MCF 10A (cell line): ENCODE measurements around the gene TUBGCP3. TPM values are rescaled to one million over a fixed set of nuclear protein-coding genes. Genes with fewer than 3 reads are reported as not detected.

Experiments
- BruUV-seq: library from RNA; stranded (reverse); fragments of 400-500 nt; replicated peaks from 2 replicates; lab custom pipeline; 2021; lab: Mats Ljungman, UMichigan
- CTCF ChIA-PET: fragments of 300-600 bp; sonication (Branson Sonifier 250); formaldehyde crosslinking; extraction: SDS; loops from one replicate; lab custom pipeline; 2021; ENCODE audit warnings: antibody characterized with exemption, inconsistent platforms; lab: Yijun Ruan, JAX
- POLR2A ChIA-PET: fragments of 300-600, 350-650 bp; sonication (Branson Sonifier 250); formaldehyde crosslinking; extraction: SDS; loops from one replicate; lab custom pipeline; 2020; ENCODE audit warnings: antibody characterized with exemption, inconsistent platforms; lab: Yijun Ruan, JAX
- DNase-seq: peaks from one replicate; pipeline ENCODE4 v3.0.0-alpha.2; 2018; ENCODE audit not compliant: unreplicated experiment
- H3K27ac Mint-ChIP-seq: one replicate; pipeline ENCODE4 v1.8.0; 2022; ENCODE audit warnings: mild to moderate bottlenecking, low read depth, mixed read lengths; ENCODE audit not compliant: unreplicated experiment
- H3K27me3 Mint-ChIP-seq: one replicate; pipeline ENCODE4 v1.8.0; 2022; ENCODE audit warnings: mixed read lengths; ENCODE audit not compliant: insufficient read depth, unreplicated experiment
- H3K36me3 Mint-ChIP-seq: one replicate; pipeline ENCODE4 v1.8.0; 2022; ENCODE audit warnings: mild to moderate bottlenecking, moderate library complexity, mixed read lengths; ENCODE audit not compliant: insufficient read depth, unreplicated experiment
- H3K4me1 Mint-ChIP-seq: one replicate; pipeline ENCODE4 v1.8.0; 2022; ENCODE audit warnings: mixed read lengths; ENCODE audit not compliant: insufficient read depth, unreplicated experiment
- H3K4me3 Mint-ChIP-seq: one replicate; pipeline ENCODE4 v1.8.0; 2022; ENCODE audit warnings: mild to moderate bottlenecking, moderate library complexity, mixed read lengths; ENCODE audit not compliant: unreplicated experiment
- H3K9me3 Mint-ChIP-seq: one replicate; pipeline ENCODE4 v1.8.0; 2022; ENCODE audit warnings: mixed read lengths; ENCODE audit not compliant: unreplicated experiment
- intact Hi-C: fragments of 100-400 bp; cut with micrococcal nuclease; formaldehyde crosslinking; loops from 2 replicates; pipeline ENCODE4 v1.14.1; 2022
- total RNA-seq: library from RNA; stranded (reverse); gene quantifications from 2 replicates; pipeline ENCODE4 v1.2.3, GENCODE V29; 2022
- TF ChIP-seq, protein P1 (sequence below): fragments of 200-600 bp; IDR thresholded peaks from one replicate; pipeline ENCODE4 v1.8.0; 2022; ENCODE audit warnings: antibody characterized with exemption, mild to moderate bottlenecking; ENCODE audit not compliant: unreplicated experiment

TUBGCP3 gene
- total RNA-seq, 1 experiment from 2014 or later, result 35.7 TPM

GRCh38 chr13:112602189-112602588, 14.2 kb upstream of the TUBGCP3 start:
- no peaks in the 10 kb centered on the region for H3K36me3 Mint-ChIP-seq
- H3K9me3 Mint-ChIP-seq, result no peaks in the 10 kb centered on the region
- peaks cover 4% of the 10 kb centered on the region for H3K4me1 Mint-ChIP-seq
- H3K4me3 Mint-ChIP-seq, result no peak overlapping the region
- ChIA-PET CTCF (interaction anchor here (1.4 kb wide), 1 partner anchor 10 kb away, joined by 3 read pairs; no protein-coding TSS in a partner anchor), POLR2A (no interaction called here)
- BruUV-seq, result no TSS peak
- no peak for DNase-seq
- TF ChIP-seq, protein P1, sequence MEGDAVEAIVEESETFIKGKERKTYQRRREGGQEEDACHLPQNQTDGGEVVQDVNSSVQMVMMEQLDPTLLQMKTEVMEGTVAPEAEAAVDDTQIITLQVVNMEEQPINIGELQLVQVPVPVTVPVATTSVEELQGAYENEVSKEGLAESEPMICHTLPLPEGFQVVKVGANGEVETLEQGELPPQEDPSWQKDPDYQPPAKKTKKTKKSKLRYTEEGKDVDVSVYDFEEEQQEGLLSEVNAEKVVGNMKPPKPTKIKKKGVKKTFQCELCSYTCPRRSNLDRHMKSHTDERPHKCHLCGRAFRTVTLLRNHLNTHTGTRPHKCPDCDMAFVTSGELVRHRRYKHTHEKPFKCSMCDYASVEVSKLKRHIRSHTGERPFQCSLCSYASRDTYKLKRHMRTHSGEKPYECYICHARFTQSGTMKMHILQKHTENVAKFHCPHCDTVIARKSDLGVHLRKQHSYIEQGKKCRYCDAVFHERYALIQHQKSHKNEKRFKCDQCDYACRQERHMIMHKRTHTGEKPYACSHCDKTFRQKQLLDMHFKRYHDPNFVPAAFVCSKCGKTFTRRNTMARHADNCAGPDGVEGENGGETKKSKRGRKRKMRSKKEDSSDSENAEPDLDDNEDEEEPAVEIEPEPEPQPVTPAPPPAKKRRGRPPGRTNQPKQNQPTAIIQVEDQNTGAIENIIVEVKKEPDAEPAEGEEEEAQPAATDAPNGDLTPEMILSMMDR, result no peak
- H3K27me3 Mint-ChIP-seq, result peaks cover 53% of the 10 kb centered on the region
- no peak overlapping the region for H3K27ac Mint-ChIP-seq
- intact Hi-C loops, result loop anchor here (10.0 kb wide), 1 partner anchor 1377 kb away; no protein-coding TSS in a partner anchor

DNA sequence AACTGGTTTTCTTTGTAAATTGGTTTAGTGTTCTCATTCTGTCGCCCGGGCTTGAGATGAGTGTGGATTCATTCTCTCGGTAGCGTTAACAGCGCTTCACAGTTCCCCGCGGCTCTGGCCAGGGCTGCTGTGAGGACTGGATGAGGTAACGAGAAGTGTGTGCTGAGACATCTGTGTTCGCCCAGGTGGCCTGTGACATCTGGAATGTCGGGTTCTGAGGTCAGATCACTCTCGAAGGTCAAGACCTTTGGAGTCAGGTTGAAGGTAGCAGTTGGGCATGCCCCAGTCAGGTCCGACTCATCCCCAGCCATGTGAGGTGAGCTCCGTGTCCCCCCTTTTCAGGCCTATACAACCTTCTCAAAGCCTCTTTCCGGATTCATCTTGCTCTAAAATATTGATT, 13.4 kb upstream of the TUBGCP3 start:
- H3K27ac Mint-ChIP-seq, result no peak overlapping the region
- intact Hi-C loops, result loop anchor here (10.0 kb wide), 1 partner anchor 1377 kb away; no protein-coding TSS in a partner anchor
- CTCF ChIA-PET, result interaction anchor here (0.6 kb wide), 1 partner anchor 1127 kb away, joined by 3 read pairs; no protein-coding TSS in a partner anchor

GRCh38 chr13:112596235-112596634, 8.3 kb upstream of the TUBGCP3 start:
- H3K4me3 Mint-ChIP-seq, result no peak overlapping the region
- peaks cover 47% of the 10 kb centered on the region for H3K27me3 Mint-ChIP-seq
- TF ChIP-seq, protein P1, result no peak
- DNase-seq, result no peak
- no TSS peak for BruUV-seq
- peaks cover 6% of the 10 kb centered on the region for H3K36me3 Mint-ChIP-seq
- no peak overlapping the region for H3K27ac Mint-ChIP-seq
- intact Hi-C loops, result no loop called here
- peaks cover 7% of the 10 kb centered on the region for H3K9me3 Mint-ChIP-seq
- no peaks in the 10 kb centered on the region for H3K4me1 Mint-ChIP-seq
- POLR2A ChIA-PET, result interaction anchor here (1.1 kb wide), 1 partner anchor 8 kb away, joined by 5 read pairs; no protein-coding TSS in a partner anchor
- CTCF ChIA-PET, result no interaction called here

More for the DNA sequence above, 13.4 kb upstream of the TUBGCP3 start:
- DNase-seq, result no peak
- no TSS peak for BruUV-seq
- Mint-ChIP-seq H3K27me3 (peaks cover 61% of the 10 kb centered on the region), H3K4me1 (no peaks in the 10 kb centered on the region), H3K9me3 (no peaks in the 10 kb centered on the region), H3K4me3 (no peak overlapping the region), H3K36me3 (peaks cover 3% of the 10 kb centered on the region)
- POLR2A ChIA-PET, result no interaction called here
- TF ChIP-seq, protein P1, result no peak

DNA sequence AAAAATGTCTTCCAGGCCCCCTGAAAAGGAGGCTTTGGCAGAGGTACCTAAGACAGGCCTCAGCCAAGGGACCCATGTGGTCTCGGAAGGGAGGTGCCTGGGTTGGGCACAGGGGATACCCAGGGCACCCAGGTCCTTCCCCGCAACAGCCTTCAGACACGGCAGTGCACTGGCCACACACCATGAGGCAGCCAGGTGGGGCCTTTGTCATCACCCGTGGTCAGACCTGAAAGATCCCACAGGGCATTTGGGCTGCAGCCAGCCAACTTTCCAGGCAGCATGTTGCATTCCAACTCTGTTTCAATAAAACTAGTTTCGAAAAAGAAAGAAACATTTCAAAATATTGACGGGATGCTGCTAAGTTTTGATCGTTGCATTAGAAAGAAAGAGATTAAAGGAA, 4.7 kb upstream of the TUBGCP3 start:
- TF ChIP-seq, protein P1, result no peak
- Mint-ChIP-seq H3K27ac (no peak overlapping the region), H3K36me3 (peaks cover 6% of the 10 kb centered on the region), H3K4me1 (no peaks in the 10 kb centered on the region), H3K27me3 (peaks cover 35% of the 10 kb centered on the region), H3K9me3 (peaks cover 7% of the 10 kb centered on the region), H3K4me3 (no peak overlapping the region)
- DNase-seq, result no peak
- ChIA-PET POLR2A (no interaction called here), CTCF (interaction anchor here (0.7 to 1.5 kb wide), 3 partner anchors 10 to 13 kb away, joined by 3 to 5 read pairs (median 4); no protein-coding TSS in a partner anchor)
- intact Hi-C loops, result no loop called here
- no TSS peak for BruUV-seq
